NCI-H187 treated with DMSO at 0.1 percent for 48 hours (cell line): ENCODE data around the gene SYT14.

Experiments used
- DNase-seq: peaks from one replicate; lab custom pipeline; 2025; lab: John Stamatoyannopoulos, UW

Gene SYT14

GRCh38 chr1:210207597-210208450 is 269.8 kb downstream of the SYT14 start:
- DNase-seq: no peak

DNA sequence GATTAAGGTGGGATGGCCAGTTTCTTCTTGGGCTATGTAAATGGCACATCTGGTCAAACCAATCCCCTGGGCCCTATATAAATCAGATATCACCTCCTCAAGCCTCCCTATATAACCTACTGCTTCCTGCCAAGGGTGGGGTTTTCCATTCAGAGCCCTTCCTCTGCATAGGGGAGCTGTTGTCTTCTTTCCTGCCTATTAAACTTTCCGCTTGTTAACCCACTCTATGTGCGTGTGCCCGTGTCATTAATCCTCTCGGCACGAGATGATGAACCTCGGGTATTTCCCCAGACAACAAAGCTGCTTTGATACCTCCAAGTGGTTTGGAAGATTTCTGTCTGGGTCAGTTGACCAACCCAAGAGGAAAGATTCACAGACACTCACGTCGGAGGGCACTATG is 275.3 kb downstream of the SYT14 start:
- DNase-seq: no peak

- no peak for DNase-seq
These were observed 276.8 kb downstream of the SYT14 start for GRCh38 chr1:210214573-210215409.

GRCh38 chr1:210217482-210217881 is 279.5 kb downstream of the SYT14 start:
- no peak for DNase-seq

DNA sequence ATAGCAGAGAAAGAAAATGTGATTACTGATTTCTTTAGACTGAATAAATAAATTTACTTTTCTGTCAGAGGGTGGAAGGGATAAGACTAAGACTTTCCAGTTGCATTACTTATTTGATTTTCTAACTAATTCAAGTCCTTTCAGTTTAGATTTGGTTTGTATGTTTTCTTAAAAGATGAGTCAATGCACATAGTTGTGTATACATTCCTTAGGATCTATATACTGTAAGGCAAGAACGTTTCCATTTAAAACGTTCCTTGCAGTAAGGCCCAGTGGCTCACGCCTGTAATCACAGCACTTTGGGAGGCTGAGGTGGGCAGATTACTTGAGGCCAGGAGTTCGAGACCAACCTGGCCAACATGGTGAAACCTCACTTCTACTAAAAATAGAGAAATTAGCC is 280.0 kb downstream of the SYT14 start:
- DNase-seq: no peak
